Pons (tissue), 1 donor: ENCODE results near the gene ZFYVE26.
A peak's percentile ranks its signal among the peaks of the same experiment; 100 is the strongest.
"Not testable (repeated sequence)": the region's sequence is repeated elsewhere in the genome, so short reads cannot be mapped to it uniquely, and the experiment has no call there.

ENCODE experiments used
- DNase-seq: peaks from one replicate; pipeline ENCODE4 v3.0.0-alpha.2; 2016; ENCODE audit warnings: low spot score

ZFYVE26 gene

DNA sequence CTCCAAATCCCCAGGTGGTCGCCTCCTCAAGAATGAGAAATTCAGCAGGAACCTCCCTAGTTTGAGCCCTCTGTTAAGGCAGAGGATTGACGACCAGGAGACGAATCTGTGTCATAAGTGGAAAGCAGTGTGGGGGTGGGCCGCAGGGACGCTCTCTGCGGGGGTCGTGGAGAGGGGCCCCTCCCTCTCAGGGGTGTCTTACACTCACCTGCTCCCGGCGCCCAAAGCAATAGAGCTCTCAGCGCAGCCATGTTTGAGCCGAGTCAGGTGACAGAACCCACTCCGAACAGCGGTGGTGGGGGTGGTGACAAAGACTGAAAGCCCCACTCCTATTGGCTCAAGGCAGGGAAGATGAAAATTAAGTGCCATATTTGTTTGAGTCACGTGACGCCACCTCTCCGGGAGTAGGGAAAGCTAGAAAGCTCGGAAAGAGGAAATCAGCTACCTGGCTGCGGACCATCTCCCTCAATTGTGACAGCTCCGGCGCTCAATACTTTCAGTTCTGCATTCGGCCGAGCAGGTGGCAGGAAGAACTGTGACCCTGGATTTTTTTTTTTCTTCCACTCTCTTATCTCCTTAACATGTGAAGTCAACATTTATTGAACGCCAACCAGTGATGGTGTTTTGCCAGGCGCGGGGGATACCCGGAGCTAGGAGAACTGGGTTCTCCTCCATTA is at the start of gene ZFYVE26:
Gene ZFYVE26, minus strand, starts transcription at position 265 of the 677 bp plus-strand sequence. CDS start 627 bp downstream, outside the sequence.
- peak; percentile 98 for DNase-seq

DNA sequence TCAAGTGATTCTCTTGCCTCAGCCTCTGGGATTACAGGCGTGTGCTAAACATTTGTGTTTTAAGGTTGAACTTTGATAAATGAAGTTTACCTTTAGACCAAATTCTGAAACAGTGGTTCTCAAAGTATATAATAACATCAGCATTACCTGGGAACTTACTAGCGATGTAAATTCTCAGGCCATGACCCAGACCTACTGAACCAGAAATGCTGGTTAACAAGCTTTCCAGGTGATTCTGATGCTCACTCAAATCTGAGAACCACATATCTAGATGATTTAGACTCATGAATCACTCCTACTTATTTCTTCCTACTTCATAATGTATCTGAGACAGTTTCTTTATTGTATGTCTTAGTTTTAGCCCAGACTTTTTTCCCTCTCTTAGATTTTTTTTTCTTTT is 46.8 kb upstream of the ZFYVE26 start:
- DNase-seq: no peak

DNA sequence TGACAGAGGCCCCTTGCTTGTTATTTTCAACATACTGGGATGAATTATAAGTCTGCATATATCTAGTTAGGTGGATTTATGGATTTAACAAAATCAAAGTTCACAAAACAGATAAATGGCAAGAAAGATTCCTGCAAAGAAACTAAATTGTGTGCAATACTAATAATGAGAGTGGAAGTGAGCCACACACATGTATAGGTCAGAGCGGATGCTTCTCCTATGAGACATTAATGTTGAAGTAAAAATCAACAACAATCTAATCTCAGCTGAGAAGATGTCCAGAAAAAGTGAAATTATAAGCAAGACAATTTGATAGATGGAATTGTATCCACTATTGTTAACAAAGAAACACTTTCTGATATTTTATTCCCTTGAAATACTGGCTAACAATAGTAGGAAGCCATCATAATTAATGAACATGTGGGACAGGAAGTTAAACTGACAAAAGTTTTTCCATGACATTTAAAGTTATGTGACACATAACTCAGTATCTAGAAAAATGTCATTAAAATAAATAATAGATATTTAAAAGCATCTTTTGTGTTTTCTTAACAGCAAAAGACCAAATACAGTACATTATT is 42.9 kb upstream of the ZFYVE26 start:
- no peak for DNase-seq

DNA sequence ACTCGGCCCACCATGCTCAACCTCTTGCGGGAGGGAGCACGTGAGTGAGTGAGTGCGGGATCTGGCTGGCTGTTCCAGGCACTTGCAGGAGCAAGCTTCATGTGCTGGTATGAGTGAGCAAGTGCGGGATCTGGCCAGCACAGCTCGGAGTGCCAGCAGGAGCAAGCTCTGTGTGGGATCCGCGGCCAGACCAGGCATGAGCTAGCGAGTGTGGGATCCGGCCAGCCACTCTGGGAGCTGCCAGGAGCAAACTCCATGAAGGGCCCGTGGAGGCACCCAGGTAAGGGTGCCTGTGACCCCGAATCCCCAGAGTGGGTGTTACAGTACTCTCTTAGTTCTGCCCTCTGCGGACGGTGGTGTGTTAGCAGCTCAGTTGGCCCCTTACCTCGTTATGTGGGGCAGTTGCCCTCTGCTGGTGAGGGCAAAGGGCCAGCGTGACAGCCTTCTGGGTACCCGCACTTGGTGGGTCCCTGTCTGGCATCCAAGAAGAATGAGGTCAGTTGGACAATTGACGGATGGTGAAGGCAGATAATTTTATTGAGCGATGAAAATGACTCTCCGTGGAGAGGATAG is 41.5 kb upstream of the ZFYVE26 start:
- no peak for DNase-seq

DNA sequence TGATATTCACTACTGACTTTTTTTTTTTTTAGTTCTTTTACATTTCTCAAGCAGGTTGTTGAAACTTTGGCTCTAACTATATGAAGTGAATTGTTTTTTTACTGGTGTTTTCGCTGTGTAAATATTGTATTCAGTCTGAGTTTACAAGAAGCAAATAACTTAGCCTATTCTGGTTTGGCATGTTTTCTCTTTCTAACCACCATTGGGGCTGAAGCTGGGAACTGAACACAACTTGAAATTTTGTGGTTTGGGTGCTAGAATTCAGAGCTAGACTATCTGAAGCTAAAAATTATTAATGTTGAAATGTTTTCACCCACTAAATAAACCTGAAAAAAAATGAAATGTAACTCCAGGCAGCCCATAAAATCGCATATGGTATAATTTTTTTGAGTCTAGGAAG is 40.4 kb upstream of the ZFYVE26 start:
- DNase-seq: no peak

DNA sequence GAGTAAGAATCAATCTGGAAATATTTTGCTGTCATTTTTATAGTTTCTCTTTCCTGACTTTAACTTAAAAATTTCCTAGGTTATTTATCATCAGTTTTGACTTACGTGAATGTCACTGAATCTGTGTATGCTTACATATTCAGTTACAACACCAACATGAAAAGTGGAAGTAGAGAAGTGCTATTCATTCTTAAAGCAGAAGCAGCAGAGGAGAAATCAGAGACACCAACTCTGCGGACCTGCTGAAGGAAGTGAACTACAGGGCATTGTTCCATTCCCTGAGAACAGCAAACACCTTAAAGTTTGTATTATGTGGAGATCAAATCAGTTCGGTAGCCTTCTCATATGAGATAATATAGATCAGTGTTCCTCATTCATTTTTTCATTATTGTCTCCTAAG is 37.3 kb upstream of the ZFYVE26 start:
- DNase-seq: peak; percentile 34

DNA sequence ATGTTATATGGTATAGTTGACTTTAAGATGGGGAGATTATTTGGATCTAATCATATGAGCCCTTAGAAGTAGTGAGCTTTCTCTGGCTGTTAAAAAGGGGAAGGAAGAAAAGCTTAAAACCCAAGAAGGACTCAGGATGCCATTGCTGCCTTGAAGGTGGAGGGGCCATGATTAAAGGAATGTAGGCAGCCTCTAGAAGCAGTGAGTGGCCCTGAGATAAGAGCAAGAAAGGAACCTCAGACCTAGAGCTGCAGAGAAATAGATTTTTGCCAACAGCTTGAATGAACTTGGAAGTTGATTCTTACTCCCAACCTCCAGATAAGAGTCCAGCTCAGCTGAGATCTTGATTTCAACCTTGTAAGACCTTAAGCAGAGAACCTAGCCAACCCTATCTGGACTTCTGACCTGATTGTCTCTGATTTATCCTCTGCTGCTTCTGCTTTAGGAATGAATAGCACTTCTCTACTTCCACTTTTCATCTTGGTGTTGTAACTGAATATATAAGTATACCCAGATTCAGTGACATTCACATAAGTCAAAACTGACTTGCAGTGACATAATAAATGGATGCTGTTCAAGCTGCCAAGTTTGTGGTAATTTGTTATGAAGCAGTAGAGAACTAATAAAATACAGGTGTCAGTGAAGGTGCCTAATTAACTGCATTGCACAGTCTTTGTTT is 36.7 kb upstream of the ZFYVE26 start:
- peak; percentile 26 for DNase-seq

DNA sequence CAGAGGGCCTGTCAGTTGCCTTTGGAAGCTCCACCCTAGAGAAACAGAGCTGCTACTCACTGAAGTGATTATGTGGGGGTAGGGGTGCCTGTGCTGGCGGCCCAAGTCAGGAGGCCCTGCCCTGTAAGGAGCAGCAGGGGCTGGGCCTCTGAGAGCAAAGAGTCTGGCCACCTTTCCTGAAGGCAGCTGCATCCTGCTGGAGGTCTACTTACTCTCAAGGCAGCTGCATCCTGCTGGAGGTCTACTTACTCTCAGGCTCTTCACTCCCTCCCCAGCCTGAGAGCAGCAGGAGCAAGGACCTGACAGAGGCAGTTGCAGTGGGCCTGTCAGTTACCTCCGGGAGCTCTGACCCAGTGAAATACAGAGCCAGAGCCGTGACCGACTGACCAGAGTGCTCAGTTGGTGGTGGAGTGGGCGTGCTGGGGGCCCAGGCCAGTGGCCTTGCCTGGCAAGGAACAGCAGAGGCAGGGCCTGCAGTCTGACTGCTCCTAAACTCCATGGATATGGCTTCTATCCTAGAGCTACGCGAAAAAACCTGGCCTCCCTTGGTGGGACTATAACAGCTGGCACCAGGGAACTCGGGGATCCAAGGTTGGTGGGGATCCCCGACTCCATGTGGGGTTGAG is 35.5 kb upstream of the ZFYVE26 start:
- no peak for DNase-seq

DNA sequence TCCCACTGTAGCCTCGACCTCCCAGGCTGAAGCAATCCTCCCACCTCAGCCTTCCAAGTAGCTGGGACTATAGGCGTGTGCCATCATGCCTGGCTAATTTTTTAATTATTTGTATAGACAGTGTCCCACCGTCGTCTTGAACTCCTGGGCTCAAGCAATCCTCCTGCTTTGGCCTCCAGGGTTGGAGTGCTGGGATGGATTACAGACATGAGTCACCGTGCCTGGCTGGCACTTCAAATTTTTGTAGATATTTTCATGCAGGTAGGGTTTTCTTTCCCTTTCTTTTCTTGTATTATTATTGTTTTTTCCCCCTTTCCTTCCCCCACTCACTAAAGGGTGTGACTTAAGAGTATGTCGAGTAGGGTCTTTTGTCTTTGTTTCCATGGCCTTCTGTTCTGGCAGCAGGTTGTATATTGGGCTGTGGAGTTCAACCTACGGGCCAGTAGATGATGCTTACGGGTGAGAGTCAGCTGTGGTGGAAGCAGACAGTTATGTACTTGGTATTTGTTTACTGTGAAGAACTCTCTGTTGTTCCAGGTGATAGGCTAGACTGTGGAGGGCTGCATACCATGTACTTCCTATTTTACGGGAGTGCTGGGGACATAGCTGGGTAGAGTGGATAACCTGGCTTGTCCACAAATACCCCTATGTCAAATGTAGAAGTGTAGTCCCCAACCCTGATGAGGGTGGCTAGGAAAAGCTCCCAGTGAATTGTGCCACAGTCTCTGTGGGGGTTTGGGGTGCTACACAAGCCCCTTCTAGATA is 33.9 kb upstream of the ZFYVE26 start:
- DNase-seq: no peak

DNA sequence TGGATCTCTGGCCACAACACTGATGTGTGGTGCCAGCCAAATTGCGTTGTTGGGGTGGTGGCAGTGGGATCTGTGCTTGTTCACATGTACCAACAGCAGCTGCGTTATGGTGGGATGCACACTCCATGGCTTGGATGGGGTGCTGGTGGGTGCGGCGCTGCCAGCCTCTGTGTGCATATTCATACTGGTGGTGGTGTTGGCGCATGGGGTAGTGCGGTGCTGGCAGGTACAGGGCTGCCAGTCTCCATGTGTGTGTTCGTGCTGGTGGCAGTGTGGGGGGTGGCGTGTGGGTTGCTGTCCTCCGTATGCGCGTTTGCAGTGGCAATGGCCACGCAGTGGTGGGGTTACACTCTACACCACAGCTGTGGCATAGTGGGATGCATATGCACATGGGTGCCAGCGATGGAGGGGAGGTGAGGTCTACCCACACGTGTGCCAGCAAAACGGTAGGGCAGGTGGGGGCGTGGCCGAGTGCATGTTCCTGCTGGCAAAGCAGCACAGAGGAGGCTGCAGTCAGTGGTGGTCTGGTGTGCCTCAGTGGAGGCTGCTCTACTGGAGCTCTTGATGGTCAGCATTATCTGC is 29.7 kb upstream of the ZFYVE26 start:
- no peak for DNase-seq

DNA sequence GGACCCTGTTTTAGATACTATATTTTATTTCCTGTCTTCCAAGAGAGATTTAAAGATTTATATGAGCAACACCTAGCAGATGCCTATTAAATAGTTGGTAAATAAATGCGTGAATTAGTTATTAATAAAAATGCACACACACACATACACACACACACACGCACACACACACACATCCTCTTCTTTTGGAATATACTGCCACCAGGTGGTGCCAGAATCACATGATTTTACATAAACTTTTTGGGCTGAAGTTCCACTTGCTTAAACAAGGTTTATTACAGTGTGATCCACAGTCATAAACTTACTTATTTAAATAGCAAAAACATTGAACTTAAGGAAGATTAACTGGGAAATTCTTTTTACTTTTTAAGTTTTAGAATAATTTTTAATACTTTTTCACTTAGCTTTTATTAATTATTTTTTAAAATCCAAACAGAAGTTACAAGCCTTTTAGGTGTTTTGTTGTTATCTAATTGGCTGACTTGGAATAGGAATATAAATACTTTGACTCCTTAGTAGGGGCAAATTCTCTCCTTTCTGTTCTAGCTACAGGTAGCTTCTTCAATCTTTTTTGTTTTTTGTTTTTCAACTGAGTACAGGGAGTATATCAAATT is 20.7 kb upstream of the ZFYVE26 start:
- DNase-seq: peak; percentile 76

DNA sequence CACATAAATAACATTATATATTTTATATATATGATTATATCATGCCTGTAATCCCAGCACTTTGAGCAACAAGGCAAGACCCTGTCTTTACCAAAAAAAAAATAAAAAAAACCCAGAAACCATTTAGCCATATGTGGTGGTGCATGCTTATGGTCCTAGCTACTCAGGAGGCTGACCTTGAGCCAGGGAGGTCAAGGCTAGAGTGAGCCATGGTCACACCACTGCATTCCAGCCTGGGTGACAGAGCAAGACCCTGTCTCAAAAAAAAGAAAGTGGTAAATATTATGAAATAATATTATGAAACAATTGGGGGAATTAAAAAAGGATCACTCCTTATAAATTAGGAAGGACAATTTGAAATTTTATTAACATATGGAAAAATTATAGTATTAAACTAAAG is 19.2 kb upstream of the ZFYVE26 start:
- DNase-seq: no peak

DNA sequence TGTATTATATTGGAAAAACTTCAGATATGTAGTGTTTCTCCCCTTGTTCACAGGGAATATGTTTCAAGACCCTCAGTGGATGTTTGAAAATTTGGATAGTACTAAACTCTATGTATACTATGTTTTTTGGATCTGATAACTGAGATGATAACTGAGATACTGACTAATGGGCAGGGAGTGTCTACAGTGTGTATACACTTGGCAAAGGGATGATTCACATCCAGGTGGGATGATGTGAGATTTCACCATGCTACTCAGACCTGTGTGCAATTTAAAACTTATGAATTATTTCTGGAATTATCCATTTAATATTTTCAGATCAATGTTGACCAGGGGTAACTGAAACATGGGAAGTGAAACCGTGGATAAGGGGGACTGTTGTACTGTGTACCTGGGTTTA is 17.0 kb upstream of the ZFYVE26 start:
- DNase-seq: no peak

DNA sequence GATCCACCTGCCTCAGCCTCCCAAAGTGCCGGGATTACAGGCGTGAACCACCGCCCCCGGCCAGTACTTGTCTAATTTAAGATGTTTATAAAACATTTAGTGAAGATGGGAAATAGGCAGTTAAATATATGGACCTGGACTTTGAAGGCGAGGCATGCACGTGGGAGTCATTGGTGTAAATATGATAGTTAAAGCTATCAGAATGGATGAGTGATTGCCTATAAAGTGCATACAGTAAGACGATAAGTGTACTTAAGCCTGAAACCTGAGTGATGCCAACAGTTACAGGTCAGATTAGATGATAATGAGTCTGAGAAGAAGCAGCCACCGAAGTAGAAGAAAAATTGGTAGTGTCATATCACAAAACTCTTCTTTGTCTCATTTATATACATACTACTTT is 14.7 kb upstream of the ZFYVE26 start:
- no peak for DNase-seq

DNA sequence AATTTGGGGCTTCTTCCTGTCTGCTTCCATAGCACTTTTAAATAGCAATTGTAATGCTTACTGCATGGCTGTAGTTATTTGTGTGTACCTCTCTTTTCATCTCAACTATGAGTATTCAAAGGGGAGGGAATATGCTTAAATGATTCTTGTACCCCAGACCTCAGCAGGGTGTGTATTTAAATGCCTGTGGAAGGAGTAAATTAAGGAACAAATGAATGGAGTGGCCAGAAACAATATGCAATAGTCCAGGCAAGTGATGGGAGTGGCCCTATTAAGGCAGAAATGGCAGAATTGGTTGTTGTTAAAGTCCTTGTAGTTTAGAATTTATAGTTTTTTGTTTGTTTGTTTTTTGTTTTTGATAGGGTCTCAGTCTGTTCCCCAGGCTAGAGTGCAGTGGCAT is 4.7 kb upstream of the ZFYVE26 start:
- DNase-seq: no peak

DNA sequence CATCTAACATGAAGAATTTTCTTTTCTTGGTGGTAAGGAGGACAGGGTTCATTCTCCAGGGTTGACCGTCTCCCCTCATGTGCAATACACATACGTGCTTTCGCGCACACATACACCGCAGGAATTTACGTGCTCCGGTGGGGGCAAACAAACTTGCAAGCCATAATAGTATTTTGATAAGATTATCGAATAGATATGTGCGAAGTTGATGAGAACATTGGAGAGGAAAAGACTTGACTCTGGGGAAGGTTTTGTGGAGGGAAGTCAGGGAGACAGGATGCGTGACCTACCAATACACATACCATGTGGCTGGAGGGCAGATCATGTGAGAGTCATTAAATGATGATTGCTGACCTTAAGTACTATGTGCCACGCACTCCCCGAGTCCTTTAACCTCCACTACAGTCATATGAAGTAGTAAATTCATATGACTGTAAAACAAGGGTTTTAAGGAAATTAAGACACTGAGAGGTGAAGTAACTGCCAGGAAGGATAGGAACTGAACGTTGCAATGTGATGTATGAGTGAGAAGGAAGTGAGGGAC is 4.1 kb upstream of the ZFYVE26 start:
- DNase-seq: no peak

DNA sequence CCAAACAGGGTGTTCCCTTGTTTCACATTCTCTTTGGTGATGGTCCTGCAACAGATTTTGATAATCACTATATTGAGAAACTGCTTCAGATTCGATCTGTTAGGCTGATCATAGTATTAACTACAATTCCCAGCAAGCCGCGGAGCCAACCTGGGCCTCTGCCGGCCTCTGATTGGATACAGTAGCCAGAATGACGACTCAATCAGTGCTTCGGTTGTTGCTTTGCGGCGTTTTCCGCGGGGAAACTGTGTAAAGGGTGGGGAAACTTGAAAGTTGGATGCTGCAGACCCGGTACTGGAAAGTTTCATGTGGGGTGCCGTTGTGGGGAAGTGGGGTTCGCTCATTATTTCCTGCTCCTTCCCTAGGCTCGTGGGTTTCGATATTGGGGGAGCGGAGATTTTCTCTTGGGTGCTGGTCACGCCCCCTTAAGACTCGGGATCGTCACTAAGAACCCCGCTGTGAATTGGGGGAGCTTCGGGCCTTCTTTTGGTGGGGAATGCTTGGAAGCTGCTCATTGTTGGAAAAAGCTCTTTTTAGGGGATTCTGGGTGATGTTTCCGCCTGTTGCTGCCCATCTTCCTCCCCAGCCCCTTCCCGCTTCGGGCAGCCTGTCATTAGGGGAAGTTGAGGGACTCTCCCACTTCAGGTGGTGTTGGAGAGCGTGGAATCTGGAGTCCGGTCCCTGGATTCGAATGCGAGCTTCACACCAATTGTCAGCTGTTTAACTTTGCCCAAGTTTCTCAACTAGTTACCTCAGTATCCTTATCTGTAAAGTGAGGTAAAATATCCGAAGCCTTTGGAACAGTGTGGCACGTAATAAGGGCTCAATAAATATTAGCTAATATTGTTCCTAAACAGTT is 3.4 kb upstream of the ZFYVE26 start, which contains the start of gene RAD51B:
Gene RAD51B, plus strand, starts transcription at position 217 of the 859 bp plus-strand sequence.
- peak; percentile 86 for DNase-seq

DNA sequence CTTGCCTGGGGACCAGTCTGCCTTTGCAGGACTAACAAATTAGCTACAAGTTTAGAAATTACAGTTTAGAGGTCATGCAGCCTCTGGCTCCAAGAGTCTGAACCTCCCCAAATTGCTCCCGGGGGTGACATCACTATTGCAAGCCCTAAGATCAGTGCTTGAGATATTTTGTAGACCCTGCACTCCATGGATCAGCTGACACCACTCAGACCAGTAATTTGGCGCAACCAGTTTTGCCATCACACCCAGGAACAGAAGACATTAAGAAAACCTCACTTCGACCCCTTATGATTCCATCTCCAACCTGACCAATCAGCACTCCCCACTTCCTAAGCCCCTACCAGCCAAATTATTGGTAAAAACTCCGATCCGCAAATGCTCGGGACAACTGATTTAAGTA is 2.1 kb upstream of the ZFYVE26 start:
- DNase-seq: not testable (repeated sequence)

DNA sequence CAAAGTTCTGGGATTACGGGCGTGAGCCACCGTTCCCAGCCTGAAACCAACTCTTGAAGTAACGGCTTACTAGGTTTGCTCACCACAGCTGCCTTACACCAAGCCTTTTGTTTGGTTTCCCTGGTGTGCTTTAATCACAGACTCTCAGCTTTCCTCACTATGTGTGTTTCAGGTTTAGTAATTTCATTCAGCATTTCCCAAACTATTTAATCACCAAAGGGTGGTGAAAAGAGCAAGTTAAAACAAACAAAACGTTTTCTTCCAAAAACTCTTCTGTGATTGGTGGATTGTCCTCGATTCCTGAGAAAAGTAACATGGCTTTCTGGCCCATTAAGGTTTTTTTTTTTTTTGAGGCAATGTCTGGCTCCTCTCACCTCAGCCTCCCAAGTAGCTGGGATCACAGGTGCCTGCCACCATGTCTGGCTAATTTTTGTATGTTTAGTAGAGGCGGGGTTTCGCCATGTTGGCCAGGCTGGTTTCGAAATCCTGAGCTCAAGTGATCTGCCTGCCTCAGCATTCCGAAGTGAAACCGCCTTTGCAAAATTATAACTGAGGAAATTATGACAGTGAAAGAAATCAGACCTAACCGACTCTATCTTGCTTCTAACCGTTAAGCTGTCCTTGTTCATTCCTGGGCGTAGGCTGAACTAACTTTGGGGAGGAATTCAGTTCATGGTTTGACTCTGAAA is 1.5 kb upstream of the ZFYVE26 start:
- no peak for DNase-seq
